ENCODE measurements around the gene PHF21A.

Gene PHF21A

DNA sequence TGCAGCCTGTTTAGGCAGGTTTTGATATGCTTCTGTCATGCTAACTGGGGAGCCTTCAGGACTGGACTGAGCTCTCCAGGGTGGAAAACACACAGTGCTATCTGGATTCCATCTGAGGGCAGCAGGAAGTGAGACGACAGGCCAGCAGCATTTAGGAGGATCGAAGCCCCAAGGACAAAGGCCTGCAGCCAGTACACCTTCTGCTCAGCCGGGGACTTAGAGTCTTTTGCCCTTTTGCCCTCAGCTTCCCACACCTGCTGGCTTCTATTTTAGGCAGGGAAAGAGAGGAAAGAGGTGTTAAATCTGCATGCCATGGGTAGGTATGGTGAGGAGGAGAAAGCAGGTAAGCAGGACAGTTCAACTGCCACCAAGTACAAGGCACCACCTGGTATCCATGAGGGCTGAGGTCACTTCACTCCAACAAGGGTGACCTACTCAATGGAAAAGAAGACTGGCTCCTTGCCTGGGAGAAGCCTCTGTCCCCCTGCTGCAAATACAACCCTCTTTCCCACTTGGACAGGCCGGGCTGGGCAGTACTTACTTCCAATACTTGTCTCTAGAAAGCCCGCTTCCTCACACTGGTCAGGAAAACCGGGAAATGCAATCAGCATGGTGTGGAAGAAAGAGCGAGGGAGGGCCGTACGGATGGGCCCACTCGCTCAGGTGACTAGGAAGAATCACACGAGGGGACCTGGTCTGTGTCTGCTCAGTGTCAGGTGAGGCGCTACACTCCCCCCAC is 186.5 kb downstream of the PHF21A start:
- DNase-seq (ENCODE audit: low read depth in 2 of 2): no peak

DNA sequence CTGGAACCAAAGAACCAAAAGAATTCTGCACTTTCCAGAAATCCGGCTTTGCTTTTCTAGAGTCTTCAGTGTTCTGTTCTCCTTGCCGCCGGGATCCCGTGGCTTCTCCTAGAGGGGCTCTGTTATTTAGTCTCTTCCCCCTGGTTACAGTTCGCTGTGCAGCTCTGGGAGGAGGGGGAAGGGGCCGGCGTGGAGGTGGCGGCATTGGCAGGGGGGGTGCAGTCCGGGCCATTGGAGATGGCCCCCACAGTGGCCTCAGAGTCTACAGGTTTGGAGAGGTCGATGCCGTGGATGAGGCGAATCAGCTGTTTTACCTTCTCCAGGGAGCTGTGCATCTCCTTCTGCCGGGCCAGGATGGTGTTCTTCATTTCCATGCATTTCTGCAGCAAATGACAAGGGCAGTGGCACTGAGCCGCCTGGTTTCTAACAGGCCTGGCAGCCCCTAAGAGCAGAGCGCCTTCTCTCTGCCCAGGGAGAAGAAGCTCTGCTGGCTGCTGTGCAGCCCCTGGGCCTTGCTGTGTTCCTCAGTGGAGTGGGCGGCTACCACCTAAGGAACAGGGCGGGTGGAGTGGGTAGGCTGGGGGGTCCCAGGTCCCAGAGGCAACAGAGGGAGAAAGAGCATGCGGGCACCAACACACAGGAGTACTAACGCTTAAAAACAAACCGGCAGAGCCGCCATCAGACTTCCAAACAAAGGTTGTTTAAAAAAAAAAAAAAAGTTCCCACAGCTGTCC is 187.2 kb downstream of the PHF21A start:
- DNase-seq (ENCODE audit: low read depth in 2 of 2): no peak

DNA sequence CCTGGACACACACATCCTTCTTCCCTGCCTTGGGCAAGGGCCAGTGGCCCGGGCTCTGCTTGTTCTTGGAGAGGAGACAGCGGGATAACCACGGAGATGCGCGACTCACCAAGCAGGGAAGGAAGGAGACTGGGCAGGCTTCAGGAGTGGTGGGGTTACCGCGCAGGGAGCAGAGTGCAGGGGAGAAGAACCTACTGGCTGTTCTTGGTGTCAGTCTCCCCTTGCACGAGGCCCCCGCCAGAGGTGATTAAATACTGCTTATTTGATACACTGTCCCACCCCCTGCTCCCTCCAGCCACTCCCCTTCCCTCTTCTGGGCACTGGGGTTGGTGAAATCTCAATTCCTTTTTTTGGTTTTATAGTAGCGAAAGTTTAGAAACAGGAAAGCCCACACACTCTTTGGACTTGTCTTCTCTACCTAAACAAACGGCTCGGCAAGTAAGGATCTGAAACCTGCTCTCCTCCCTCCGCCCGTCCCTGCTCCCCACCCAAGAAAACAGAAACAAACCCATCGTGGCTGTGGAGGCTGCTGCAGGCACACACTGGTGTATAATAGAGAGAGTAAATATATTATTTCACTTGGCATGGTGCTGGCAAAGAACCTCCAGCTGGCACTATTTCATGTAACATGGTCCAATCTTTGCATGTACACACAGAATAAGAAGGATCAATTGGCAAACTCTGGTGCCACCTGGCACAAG is 188.0 kb downstream of the PHF21A start:
- DNase-seq (ENCODE audit: low read depth in 2 of 2): no peak

DNA sequence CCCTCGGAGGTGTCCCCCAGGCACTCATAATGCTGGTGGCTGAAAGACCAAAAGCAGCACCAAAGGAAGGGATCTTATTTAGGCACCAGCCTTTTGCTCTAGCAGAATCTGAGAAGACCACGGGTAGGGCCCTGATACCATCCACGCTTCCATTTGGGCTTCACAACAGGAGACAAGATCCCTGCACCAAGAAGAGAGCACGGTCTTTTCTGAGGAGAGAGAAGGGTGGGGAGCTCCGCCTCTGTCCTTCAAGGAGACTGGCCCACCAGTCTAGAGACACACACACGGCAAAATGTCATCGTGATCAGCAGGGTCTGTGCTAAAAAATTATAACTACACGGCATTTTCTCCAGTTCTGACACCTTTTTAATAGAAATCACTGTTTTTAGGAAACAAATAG is 189.0 kb downstream of the PHF21A start:
- no peak for DNase-seq (ENCODE audit: low read depth in 2 of 2)

DNA sequence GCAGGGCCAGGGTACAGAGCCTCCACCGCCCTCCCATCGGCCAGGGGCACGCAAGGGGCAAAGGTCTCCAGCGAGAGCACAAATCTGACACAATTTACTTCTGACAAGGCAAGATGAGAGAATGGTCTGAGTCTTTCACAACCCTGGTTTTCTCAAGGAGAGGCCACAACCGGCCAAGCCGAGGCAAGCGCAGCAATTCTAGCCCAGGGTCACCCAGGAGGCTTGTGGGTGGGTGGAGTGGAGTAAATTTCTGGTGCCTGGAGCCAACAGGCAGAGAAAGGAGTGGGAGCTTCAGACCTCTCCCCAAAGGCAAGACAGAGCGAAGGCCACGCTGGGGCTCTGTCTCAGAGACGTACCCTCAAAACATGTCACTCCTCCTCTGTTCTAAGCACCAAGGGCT is 189.5 kb downstream of the PHF21A start:
- no peak for DNase-seq (ENCODE audit: low read depth in 2 of 2)

DNA sequence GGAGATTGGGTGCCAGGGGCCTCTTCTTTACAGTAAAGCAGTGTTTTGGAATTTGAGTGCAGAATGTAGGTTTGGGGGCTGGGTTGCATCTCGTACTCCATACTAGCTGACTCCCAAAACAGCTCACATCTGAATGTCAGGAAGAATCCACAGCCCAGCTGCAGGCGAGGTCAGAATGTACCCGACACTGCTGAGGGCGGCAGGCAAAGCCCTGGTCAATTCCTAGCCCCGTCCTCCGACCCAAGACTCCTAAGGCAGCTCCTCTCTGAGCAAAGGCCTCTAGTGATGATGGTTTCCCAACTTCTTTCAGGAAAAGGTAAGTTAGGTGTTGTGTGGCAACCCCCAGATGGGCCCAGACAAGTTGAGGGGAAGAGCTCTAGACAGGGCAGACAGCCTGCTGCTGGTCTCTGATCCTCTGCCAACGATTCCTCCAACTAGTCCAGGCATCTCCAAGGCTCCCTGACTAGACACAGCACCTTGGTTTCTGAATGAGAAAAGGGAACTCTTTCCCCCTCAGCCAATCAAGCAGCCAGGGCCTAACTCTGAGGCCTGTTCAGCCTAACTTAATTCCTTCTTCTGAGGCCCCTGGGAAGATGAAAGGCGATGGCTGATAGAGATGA is 190.2 kb downstream of the PHF21A start:
- no peak for DNase-seq (ENCODE audit: low read depth in 2 of 2)

DNA sequence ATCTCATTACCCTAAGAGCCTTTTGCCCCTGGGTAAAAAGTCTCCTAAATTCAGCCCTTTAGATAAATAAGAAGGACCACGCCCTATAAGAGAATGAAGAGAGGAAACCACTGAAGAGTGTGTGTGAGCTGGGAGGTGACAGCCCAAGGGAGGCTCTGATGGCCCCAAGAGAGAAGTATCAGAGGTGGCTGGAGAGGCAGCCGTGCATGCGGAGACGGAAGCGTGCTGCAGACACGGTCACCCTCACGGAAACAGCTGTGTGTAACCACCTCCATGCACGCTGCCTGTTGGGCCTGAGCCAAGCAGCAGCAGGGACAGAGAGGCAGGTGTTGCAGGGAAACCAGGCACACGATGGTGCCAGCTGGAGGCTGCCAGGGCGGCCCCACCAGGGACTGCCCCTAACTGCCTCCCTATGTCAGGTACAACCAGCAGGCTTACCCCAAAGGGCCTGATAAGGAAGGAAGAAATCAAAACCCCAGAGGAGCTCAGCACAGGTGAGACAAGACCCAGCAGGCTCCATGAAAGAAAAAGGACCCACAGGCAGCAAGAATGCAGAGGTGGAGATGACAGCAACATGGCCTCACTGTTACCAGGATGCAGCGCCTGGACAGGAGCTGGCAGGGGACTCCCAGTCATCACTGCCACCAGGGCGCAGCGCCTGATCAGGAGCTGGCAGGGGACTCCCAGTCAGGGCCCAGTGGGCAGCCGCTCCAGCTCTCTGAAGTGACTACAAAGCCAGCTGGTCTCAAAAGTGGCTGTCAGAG is 191.0 kb downstream of the PHF21A start:
- DNase-seq (ENCODE audit: low read depth in 2 of 2): no peak

DNA sequence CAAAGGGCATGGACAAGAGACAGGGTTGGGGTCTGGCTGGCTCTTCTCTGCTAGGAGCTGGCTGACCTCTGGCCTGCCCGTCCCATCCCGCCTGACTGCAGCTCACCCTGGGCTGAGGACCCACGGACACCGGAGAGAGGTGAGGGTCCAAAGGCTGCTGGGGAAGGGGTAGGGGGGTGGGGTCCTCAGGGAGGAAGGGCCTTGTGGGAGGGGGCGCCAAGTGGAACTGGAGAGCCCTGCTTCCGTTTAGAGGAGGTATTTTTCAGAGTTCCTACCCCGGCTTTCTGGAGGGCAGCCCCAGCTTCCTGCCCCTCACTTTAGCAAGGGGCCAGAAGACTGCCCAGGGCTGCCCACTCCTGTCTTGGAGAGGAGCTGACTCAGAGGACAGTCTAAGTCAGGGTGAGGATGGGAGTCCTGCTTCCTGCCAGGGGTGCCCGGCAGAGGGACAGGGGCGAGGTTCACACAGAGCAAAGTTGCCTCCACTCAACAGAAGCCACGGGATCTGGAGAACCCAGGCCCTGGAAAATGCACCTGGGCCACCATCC is 191.7 kb downstream of the PHF21A start:
- DNase-seq (ENCODE audit: low read depth in 2 of 2): no peak

DNA sequence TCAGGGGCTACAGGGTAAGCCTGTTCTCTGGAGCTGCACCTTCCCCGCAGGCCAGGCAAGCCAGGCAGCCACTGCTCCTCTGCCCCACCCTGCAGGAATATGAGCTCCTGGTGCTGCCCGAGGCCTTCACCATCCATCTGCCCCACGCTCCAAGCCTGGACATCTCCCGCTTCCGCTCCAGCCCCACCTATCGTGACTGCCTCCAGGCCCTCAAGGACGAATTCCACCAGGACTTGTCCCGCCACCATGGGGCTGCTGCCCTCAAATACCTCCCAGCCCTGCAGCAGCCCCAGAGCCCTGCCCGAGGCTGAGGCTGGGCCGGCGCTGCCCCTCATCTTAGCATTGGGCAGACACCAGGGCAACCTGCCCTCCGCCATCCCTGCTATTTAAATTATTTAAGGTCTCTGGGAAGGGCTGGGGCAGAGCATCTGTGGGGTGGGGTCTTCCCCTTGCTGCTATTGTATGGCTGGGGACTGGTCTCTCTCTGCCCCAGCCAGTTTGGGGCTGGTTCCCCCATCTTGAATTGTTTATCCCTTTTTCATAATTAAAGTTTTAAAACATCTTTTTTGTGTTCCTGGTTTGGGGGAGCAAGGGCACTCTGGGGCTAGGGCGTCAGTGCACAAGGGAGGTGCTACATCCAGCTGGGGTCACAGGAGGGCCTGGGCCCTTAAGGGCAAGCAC is 192.6 kb downstream of the PHF21A start:
- no peak for DNase-seq (ENCODE audit: low read depth in 2 of 2)

DNA sequence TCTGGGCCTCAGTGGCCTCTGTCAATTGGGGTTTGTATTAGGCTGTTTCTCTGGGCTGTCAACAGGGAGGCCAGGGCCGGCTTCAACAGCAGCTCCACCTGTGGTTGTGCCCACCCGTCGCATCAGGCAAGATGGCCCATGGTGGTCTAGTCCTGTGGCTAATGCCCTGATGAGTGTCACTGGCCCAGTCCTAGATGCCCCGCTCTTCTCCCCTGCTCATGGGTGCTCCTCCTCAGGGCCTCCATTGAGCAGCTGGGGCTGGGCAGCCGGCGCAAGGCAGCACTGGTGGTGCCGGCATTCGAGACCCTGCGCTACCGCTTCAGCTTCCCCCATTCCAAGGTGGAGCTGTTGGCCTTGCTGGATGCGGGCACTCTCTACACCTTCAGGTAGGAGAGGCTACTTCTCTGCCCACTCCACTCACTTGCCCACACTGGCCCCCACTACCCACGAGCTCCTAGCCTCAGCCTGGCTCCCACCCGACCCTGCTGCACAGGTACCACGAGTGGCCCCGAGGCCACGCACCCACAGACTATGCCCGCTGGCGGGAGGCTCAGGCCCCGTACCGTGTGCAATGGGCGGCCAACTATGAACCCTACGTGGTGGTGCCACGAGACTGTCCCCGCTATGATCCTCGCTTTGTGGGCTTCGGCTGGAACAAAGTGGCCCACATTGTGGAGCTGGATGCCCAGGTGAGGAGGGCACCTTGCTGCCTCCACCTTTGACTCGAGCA is 193.4 kb downstream of the PHF21A start:
- no peak for DNase-seq (ENCODE audit: low read depth in 2 of 2)

DNA sequence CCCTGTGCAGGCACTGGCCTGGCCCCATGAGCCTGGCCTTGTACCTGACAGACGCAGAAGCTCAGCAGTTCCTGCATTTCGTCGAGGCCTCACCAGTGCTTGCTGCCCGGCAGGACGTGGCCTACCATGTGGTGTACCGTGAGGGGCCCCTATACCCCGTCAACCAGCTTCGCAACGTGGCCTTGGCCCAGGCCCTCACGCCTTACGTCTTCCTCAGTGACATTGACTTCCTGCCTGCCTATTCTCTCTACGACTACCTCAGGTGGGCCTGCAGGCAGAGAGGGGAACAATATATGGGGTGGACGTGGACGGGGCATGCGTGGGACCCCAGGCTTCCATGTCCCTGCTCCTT is 193.9 kb downstream of the PHF21A start:
- no peak for DNase-seq (ENCODE audit: low read depth in 2 of 2)

DNA sequence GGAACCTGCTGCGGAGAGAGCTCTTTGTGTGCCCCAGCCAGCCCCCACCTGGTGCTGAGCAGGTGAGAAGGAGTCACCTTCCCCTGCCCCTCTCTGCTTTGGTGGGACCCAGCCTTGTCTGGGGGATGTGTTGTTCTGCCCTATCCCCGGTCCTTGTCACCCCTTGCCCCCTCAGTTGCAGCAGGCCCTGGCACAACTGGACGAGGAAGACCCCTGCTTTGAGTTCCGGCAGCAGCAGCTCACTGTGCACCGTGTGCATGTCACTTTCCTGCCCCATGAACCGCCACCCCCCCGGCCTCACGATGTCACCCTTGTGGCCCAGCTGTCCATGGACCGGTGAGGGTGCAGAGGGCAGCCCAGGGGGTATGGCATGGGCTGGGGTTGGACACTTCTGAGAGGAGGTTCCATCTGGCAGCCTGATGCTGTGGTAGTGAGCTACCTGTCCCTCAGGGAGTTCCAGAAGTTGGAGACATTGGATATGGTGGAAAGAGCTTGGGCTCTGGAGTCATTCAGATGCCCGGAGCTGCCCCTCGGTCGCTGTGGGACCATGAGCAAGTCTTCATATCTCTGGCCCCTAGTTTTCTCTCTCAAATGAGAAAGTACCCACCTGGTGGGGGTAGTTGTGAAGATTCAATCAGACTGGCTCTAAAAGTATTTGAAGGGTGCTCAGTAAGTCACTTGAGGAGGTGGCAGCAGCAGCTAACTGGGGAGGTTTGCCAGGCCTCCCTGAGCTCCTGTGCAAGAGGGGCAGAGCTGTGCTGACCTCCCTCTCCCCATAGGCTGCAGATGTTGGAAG is 194.5 kb downstream of the PHF21A start:
- DNase-seq (ENCODE audit: low read depth in 2 of 2): no peak

DNA sequence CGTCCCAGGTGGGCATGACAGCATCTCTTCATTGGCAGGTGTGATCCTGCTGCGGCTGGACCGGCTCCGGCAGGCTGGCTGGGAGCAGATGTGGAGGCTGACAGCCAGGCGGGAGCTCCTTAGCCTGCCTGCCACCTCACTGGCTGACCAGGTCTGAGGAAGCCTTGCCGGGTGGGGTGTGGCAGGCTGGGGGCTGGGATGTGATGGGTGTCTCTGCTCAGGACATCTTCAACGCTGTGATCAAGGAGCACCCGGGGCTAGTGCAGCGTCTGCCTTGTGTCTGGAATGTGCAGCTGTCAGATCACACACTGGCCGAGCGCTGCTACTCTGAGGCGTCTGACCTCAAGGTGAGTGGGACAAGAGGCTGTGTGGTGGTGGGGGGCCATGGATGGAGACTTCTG is 195.3 kb downstream of the PHF21A start:
- DNase-seq (ENCODE audit: low read depth in 2 of 2): no peak

DNA sequence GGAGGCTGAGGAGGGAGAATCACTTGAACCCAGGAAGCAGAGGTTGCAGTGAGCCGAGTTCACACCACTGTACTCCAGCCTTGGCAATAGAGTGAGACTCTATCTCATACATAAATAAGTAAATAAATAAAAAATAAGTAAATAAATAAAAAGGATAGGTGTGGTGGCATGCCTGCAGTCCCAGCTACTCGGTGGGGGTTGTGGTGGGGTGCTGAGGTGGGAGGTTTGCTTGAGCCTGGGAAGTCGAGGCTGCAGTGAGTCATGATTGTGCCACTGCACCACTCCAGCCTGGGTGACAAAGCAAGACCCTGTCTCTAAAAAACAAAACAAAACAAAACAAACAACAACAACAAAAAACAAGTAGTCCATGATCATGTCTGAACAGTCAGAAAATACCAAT is 195.7 kb downstream of the PHF21A start:
- no peak for DNase-seq (ENCODE audit: low read depth in 2 of 2)

DNA sequence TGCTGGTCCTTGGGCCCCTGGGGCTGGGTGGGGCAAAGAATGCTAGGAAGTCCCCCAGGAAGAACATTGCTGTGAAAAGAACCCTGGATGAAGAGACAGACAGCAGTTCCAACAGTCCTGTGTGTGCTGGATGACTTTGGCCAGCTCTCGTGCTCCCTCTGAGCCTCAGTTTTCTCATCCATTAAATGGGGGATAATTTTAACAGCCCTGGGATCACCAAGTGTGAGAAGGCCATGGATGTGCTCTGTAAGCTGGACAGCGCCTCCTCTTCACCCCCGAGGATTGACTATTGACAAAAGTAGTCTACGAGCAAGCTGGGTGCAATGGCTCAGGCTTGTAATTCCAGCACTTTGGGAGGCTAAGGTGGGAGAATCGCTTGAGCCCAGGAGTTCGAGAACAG is 196.3 kb downstream of the PHF21A start:
- DNase-seq (ENCODE audit: low read depth in 2 of 2): no peak

DNA sequence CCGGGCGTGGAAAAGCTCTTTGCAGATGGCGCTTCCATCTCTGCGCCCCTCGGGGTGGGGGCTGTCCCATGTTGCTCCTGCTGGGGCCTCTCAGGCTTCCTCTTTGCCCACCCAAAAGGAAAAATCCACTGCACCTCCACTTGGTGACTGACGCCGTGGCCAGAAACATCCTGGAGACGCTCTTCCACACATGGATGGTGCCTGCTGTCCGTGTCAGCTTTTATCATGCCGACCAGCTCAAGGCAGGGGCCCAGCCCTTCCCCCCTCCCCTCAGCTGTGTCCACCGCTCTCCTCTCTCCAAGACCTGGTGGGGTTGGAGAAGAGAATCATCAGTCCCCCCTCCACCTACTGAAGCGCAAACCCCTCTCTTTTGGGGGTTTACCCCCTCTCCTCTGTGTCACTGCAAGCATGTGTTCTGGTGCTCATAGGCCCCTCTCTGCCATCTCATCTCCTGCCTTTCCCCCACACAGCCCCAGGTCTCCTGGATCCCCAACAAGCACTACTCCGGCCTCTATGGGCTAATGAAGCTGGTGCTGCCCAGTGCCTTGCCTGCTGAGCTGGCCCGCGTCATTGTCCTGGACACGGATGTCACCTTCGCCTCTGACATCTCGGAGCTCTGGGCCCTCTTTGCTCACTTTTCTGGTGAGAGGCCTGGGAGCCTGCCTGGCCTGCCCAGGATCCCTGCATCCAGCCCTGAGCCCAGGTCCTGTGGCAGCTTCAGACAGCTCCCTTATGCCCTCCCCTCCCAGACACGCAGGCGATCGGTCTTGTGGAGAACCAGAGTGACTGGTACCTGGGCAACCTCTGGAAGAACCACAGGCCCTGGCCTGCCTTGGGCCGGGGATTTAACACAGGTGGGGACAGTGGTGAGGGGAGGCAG is 197.0 kb downstream of the PHF21A start:
- no peak for DNase-seq (ENCODE audit: low read depth in 2 of 2)

DNA sequence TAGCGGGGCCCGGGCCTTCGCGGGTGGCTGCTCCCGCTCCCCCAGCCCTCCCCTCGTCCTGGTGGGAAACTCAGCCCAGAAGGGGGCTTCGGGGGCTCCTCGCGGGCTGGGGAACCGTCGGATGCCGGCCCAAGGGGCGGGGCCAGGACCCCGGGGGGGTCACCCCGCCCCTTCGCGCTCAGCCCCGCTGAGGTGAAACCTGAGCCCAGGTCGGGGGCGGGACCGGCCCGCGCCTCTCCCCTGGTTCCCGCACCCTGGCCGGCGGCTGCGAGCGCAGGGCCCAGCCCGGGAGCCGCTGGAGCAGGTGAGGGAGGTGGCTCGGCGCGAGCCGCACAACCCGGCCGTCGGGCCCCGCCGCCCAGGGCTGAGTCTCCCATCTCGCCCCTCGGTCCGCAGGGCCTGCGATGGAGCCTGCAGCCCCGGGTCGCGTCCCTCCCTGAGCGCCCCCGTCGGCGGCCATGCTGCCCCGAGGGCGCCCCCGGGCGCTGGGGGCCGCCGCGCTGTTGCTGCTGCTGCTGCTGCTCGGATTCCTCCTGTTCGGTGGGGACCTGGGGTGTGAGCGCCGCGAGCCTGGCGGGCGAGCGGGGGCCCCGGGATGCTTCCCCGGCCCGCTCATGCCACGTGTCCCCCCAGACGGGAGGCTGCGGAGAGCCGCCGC is 198.7 kb downstream of the PHF21A start, which contains the start of gene LARGE2:
Gene LARGE2, plus strand, starts transcription at position 232 of the 658 bp plus-strand sequence. Its CDS starts 227 bp downstream, at position 459.
- DNase-seq (ENCODE audit: low read depth in 2 of 2): no peak
